ENCODE results near the gene MTREX. TPM values are rescaled to one million over a fixed set of nuclear protein-coding genes. Genes with fewer than 3 reads are reported as not detected.

MTREX gene
- polyA plus RNA-seq, 3 donors: 10.2 to 14.4 (median 12.2) TPM

DNA sequence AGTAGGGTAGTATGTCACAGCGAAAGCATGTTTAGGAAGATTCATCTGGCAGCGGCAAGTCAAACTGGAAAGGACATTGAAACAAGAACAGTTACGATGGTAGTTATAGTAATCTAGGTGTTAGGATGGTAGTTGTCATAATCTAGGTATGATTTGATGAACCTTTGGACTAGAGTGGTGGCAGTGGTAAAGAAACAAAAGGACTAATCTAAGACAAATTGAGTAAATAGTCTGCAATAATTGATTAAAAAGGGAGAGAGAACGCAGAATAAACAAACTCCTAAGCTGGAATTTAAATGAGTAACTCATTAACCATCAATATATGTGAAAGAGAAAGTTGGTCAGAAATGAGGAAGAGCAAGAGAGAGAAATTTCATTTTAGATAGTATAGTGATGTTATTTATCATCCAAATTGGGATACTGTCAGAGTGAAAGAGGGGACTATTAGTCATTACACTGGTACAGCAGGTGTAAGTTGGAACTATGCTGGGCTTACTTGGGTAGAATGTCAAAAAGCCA, 56.8 kb downstream of the MTREX start:
- H3K79me2 ChIP-seq (ENCODE audit: insufficient read depth, low read length): no peaks in the 10 kb centered on the region
- no peak overlapping the region for H3K4me3 Mint-ChIP-seq
- no peaks in the 10 kb centered on the region for H4K20me1 ChIP-seq (ENCODE audit: insufficient read depth, low read length)
- peaks cover 0 to 4% (median 2%) of the 10 kb centered on the region in 7 donors for H3K9me3 Mint-ChIP-seq
- no peak overlapping the region for H3K4me3 ChIP-seq (replicated peaks in 1 of 3; ENCODE audit: low read depth in 2 of 3, low read length in 3 of 3)
- no peak overlapping the region for H3K4me2 ChIP-seq (replicated peaks; ENCODE audit: extremely low read depth, low read length, poor library complexity, severe bottlenecking)
- no peaks in the 10 kb centered on the region for H3K4me1 ChIP-seq (ENCODE audit: control insufficient read depth in 1 of 2, insufficient read depth in 2 of 2, low read length in 2 of 2)
- H3K27ac ChIP-seq (ENCODE audit: low read depth in 1 of 2, low read length in 2 of 2): no peak overlapping the region
- no peak for DNase-seq
- peaks cover 41 to 87% of the 10 kb centered on the region in 2 donors for H3K36me3 ChIP-seq (replicated peaks in 1 of 2; ENCODE audit: control insufficient read depth in 1 of 2, insufficient read depth in 2 of 2, low read length in 2 of 2)
- H3K27me3 ChIP-seq (ENCODE audit: control insufficient read depth in 2 of 2, insufficient read depth in 2 of 2, low read length in 2 of 2): no peaks in the 10 kb centered on the region
- intact Hi-C loops (cut with micrococcal nuclease): no loop called here
- H3K9ac ChIP-seq (ENCODE audit: insufficient read depth, low read length, poor library complexity, severe bottlenecking): no peak overlapping the region
- H3K27me3 Mint-ChIP-seq (ENCODE audit: low read depth in 3 of 3): no peaks in the 10 kb centered on the region
- H3K36me3 Mint-ChIP-seq: peaks cover 47 to 54% of the 10 kb centered on the region in 2 donors
- no peak overlapping the region for H2AFZ ChIP-seq (ENCODE audit: insufficient read depth, low read depth, low read length, poor library complexity, severe bottlenecking)
- TF ChIP-seq, protein P1, sequence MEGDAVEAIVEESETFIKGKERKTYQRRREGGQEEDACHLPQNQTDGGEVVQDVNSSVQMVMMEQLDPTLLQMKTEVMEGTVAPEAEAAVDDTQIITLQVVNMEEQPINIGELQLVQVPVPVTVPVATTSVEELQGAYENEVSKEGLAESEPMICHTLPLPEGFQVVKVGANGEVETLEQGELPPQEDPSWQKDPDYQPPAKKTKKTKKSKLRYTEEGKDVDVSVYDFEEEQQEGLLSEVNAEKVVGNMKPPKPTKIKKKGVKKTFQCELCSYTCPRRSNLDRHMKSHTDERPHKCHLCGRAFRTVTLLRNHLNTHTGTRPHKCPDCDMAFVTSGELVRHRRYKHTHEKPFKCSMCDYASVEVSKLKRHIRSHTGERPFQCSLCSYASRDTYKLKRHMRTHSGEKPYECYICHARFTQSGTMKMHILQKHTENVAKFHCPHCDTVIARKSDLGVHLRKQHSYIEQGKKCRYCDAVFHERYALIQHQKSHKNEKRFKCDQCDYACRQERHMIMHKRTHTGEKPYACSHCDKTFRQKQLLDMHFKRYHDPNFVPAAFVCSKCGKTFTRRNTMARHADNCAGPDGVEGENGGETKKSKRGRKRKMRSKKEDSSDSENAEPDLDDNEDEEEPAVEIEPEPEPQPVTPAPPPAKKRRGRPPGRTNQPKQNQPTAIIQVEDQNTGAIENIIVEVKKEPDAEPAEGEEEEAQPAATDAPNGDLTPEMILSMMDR (IDR thresholded peaks at IDR 0.05): no peak
- 100% methylated on average over 3 of the region's 4 CpGs for WGBS (ENCODE audit: insufficient coverage)
- H3K4me1 Mint-ChIP-seq: no peaks in the 10 kb centered on the region
- no peaks in the 10 kb centered on the region for H3K9me3 ChIP-seq (replicated peaks in 1 of 2; ENCODE audit: control insufficient read depth in 1 of 2, insufficient read depth in 1 of 2, low read length in 2 of 2)
- no peak overlapping the region for H3K27ac Mint-ChIP-seq

DNA sequence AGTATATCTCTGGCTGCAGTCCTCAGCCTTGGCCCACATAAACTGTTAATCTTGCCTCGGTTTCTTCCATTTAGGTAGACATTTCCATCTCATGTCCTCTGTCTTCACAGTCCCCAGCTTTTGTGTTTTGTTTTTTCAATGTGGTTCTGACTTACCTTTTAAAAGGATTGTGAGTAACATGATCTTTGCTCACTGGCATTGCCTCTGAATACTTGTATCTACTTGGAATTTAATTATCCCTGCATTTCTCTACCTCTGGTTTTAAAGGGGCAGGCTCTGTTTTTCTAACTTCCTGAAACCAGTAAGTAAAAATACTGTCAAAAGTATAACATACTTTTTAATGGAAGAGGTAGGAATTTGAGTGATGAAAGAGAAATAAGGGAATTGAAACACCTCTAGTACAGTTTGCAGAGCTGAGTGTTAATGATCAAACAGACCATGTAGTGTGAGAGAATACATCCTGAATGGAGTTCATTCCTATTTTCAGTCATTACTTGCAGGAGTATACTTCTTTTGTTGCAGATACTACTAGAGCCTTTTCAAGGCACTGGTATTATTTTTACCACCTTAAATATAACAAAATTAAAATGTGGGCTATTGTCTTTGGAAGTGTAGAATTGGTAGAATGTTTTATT, 62.6 kb downstream of the MTREX start:
- H3K4me1 ChIP-seq (ENCODE audit: control insufficient read depth in 1 of 2, insufficient read depth in 2 of 2, low read length in 2 of 2): no peaks in the 10 kb centered on the region
- no peak overlapping the region for H3K4me2 ChIP-seq (replicated peaks; ENCODE audit: extremely low read depth, low read length, poor library complexity, severe bottlenecking)
- H3K36me3 ChIP-seq (replicated peaks in 1 of 2; ENCODE audit: control insufficient read depth in 1 of 2, insufficient read depth in 2 of 2, low read length in 2 of 2): peaks cover 44 to 90% of the 10 kb centered on the region in 2 donors
- Mint-ChIP-seq H3K4me3 (no peak overlapping the region), H3K4me1 (no peaks in the 10 kb centered on the region), H3K27ac (no peak overlapping the region), H3K27me3 (ENCODE audit: low read depth in 3 of 3) (no peaks in the 10 kb centered on the region), H3K36me3 (peaks cover 61 to 79% of the 10 kb centered on the region in 2 donors), H3K9me3 (peaks cover 4 to 10% (median 7%) of the 10 kb centered on the region in 7 donors)
- H4K20me1 ChIP-seq (ENCODE audit: insufficient read depth, low read length): no peaks in the 10 kb centered on the region
- H3K9me3 ChIP-seq (replicated peaks in 1 of 2; ENCODE audit: control insufficient read depth in 1 of 2, insufficient read depth in 1 of 2, low read length in 2 of 2): peaks cover 2 to 13% of the 10 kb centered on the region in 2 donors
- no peak overlapping the region for H3K4me3 ChIP-seq (replicated peaks in 1 of 3; ENCODE audit: low read depth in 2 of 3, low read length in 3 of 3)
- no peak for DNase-seq
- TF ChIP-seq, protein P1 (IDR thresholded peaks at IDR 0.05): no peak
- H2AFZ ChIP-seq (ENCODE audit: insufficient read depth, low read depth, low read length, poor library complexity, severe bottlenecking): no peak overlapping the region
- H3K79me2 ChIP-seq (ENCODE audit: insufficient read depth, low read length): no peaks in the 10 kb centered on the region
- intact Hi-C loops (cut with micrococcal nuclease): no loop called here
- H3K27me3 ChIP-seq (ENCODE audit: control insufficient read depth in 2 of 2, insufficient read depth in 2 of 2, low read length in 2 of 2): no peaks in the 10 kb centered on the region
- no CpG with 5 or more reads among the region's 1 CpG for WGBS (ENCODE audit: insufficient coverage)
- H3K9ac ChIP-seq (ENCODE audit: insufficient read depth, low read length, poor library complexity, severe bottlenecking): no peak overlapping the region
- no peak overlapping the region for H3K27ac ChIP-seq (ENCODE audit: low read depth in 1 of 2, low read length in 2 of 2)
